Measurements from ENCODE around the gene GOSR2. TPM values are rescaled to one million over a fixed set of nuclear protein-coding genes. Genes with fewer than 3 reads are reported as not detected.
"Not testable (repeated sequence)": the region's sequence is repeated elsewhere in the genome, so short reads cannot be mapped to it uniquely, and the experiment has no call there.

Gene GOSR2
- total RNA-seq, 2 experiments from 2014 or later = 32.8 to 38.1 TPM

GRCh38 chr17:46977750-46978488 is 55.0 kb downstream of the GOSR2 start:
- Mint-ChIP-seq H3K27ac (no peak overlapping the region), H3K4me3 (peak overlapping the region; percentile 59), H3K4me1 (ENCODE audit: low read depth) (peaks cover 9% of the 10 kb centered on the region), H3K27me3 (ENCODE audit: low read depth) (peaks cover 36% of the 10 kb centered on the region), H3K36me3 (ENCODE audit: low read depth) (no peaks in the 10 kb centered on the region), H3K9me3 (no peaks in the 10 kb centered on the region)
- intact Hi-C loops (cut with micrococcal nuclease) = no loop called here
- CTCF ChIA-PET = interaction anchor here (0.6 to 1.0 kb wide), 3 partner anchors 24 to 150 kb away, joined by 3 to 4 read pairs (median 3); no protein-coding TSS in a partner anchor
- no peak for DNase-seq

GRCh38 chr17:46978489-46979146 is 55.7 kb downstream of the GOSR2 start:
- Mint-ChIP-seq H3K4me3 (peak overlapping the region; percentile 63), H3K9me3 (no peaks in the 10 kb centered on the region), H3K27me3 (ENCODE audit: low read depth) (peaks cover 36% of the 10 kb centered on the region), H3K27ac (no peak overlapping the region), H3K4me1 (ENCODE audit: low read depth) (peaks cover 9% of the 10 kb centered on the region), H3K36me3 (ENCODE audit: low read depth) (no peaks in the 10 kb centered on the region)
- CTCF ChIA-PET = interaction anchor here (0.6 to 1.0 kb wide), 2 partner anchors 23 to 151 kb away, joined by 3 to 4 read pairs; no protein-coding TSS in a partner anchor
- no peak for DNase-seq
- intact Hi-C loops (cut with micrococcal nuclease) = no loop called here

DNA sequence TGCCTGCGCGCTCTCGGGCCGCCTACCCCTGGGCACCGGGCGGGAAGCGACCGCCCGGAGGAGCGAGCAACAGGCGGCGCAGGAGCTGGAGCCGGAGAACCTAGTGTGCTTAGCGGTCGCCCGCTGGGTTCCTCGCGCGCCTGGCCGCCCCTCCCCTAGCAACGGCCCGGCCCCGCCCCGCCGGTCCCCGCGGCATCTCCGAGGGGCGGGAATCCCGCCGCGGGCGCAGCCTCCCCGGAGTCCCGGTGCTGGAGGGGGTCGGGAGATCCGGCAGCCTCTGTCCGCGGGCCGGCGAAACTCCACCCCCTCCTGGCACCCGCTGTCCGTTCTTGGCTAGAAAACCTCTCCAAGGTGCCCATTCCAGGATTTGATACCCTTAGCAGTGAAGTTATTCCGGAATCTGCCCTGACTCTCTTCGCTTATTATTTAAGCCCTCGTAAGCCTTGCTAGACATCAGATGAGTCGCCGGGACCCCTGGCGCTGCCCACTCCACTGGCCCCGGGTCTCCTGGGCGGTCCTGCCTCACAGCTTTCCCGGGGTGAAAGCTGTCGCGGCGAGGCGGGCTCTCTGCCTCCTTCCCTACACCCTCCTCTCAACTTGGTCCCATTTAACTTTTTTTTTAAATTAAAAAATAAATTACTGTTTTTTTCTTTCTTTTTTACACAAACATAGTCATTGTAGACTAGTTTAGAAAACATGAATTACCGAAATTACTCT is 56.3 kb downstream of the GOSR2 start, which contains the start of gene RPRML:
RPRML (minus strand) TSS at position 107 of the 717 bp plus-strand sequence. CDS start 246 bp downstream, outside the sequence.
- DNase-seq = peak; percentile 26
- Mint-ChIP-seq H3K36me3 (ENCODE audit: low read depth) (no peaks in the 10 kb centered on the region), H3K4me1 (ENCODE audit: low read depth) (peaks cover 9% of the 10 kb centered on the region), H3K27ac (no peak within 1 kb of the TSS), H3K4me3 (peak within 1 kb of the TSS; percentile 63), H3K27me3 (ENCODE audit: low read depth) (peaks cover 36% of the 10 kb centered on the region), H3K9me3 (no peaks in the 10 kb centered on the region)
- intact Hi-C loops (cut with micrococcal nuclease) = no loop called here
- CTCF ChIA-PET = no interaction called here

GRCh38 chr17:46982577-46982976 is 59.6 kb downstream of the GOSR2 start:
- Mint-ChIP-seq H3K27ac (no peak overlapping the region), H3K4me1 (ENCODE audit: low read depth) (peaks cover 9% of the 10 kb centered on the region), H3K4me3 (no peak overlapping the region), H3K36me3 (ENCODE audit: low read depth) (no peaks in the 10 kb centered on the region), H3K9me3 (no peaks in the 10 kb centered on the region), H3K27me3 (ENCODE audit: low read depth) (peaks cover 21% of the 10 kb centered on the region)
- DNase-seq = no peak
- CTCF ChIA-PET = no interaction called here
- intact Hi-C loops (cut with micrococcal nuclease) = no loop called here

- peaks cover 2% of the 10 kb centered on the region for H3K4me1 Mint-ChIP-seq (ENCODE audit: low read depth)
- peaks cover 14% of the 10 kb centered on the region for H3K27me3 Mint-ChIP-seq (ENCODE audit: low read depth)
- CTCF ChIA-PET = no interaction called here
- H3K27ac Mint-ChIP-seq = no peak overlapping the region
- DNase-seq = no peak
- intact Hi-C loops (cut with micrococcal nuclease) = no loop called here
- H3K4me3 Mint-ChIP-seq = no peak overlapping the region
- H3K9me3 Mint-ChIP-seq = no peaks in the 10 kb centered on the region
- H3K36me3 Mint-ChIP-seq (ENCODE audit: low read depth) = no peaks in the 10 kb centered on the region
These were observed 60.8 kb downstream of the GOSR2 start for GRCh38 chr17:46983782-46984181.

- H3K9me3 Mint-ChIP-seq = no peaks in the 10 kb centered on the region
- H3K4me3 Mint-ChIP-seq = no peak overlapping the region
- no peak overlapping the region for H3K27ac Mint-ChIP-seq
- intact Hi-C loops (cut with micrococcal nuclease) = no loop called here
- CTCF ChIA-PET = no interaction called here
- no peaks in the 10 kb centered on the region for H3K36me3 Mint-ChIP-seq (ENCODE audit: low read depth)
- peaks cover 14% of the 10 kb centered on the region for H3K27me3 Mint-ChIP-seq (ENCODE audit: low read depth)
- peaks cover 2% of the 10 kb centered on the region for H3K4me1 Mint-ChIP-seq (ENCODE audit: low read depth)
- DNase-seq = no peak
These were observed 61.4 kb downstream of the GOSR2 start for GRCh38 chr17:46984341-46984740.

- CTCF ChIA-PET = interaction anchor here (0.7 kb wide), 1 partner anchor 16 kb away, joined by 4 read pairs; no protein-coding TSS in a partner anchor
These were observed 61.9 kb downstream of the GOSR2 start for GRCh38 chr17:46984892-46985291.

DNA sequence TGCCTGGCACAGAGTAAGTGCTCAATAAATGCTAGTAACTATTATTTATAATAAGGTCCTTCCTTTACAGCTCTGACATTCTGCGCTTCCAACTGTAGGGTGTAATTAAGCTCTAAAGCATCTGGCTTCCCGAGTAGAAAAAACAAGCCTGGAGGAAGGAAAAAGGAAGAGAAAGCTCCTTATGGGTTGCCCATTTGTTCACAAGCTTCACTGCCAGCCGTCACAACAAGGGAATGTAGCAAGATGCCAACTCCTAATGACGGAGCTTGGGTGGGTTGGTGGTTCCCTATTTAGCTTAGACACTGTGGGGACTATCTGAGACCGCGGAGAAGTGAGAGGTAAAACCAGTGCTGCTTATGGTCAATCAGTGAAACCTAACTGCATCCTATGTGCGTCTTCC is 63.4 kb downstream of the GOSR2 start:
- intact Hi-C loops (cut with micrococcal nuclease) = no loop called here
- CTCF ChIA-PET = interaction anchor here (0.5 kb wide), 1 partner anchor 263 kb away, joined by 3 read pairs; no protein-coding TSS in a partner anchor

More at GRCh38 chr17:46984892-46985291, 61.9 kb downstream of the GOSR2 start:
- no peak overlapping the region for H3K4me3 Mint-ChIP-seq
- DNase-seq = no peak
- intact Hi-C loops (cut with micrococcal nuclease) = no loop called here
- no peak overlapping the region for H3K27ac Mint-ChIP-seq
- no peaks in the 10 kb centered on the region for H3K9me3 Mint-ChIP-seq
- H3K4me1 Mint-ChIP-seq (ENCODE audit: low read depth) = no peaks in the 10 kb centered on the region
- H3K36me3 Mint-ChIP-seq (ENCODE audit: low read depth) = no peaks in the 10 kb centered on the region
- peaks cover 12% of the 10 kb centered on the region for H3K27me3 Mint-ChIP-seq (ENCODE audit: low read depth)

GRCh38 chr17:46987927-46988326 is 65.0 kb downstream of the GOSR2 start:
- H3K4me3 Mint-ChIP-seq; H3K36me3 Mint-ChIP-seq (ENCODE audit: low read depth); intact Hi-C loops (cut with micrococcal nuclease); H3K4me1 Mint-ChIP-seq (ENCODE audit: low read depth); H3K27me3 Mint-ChIP-seq (ENCODE audit: low read depth); DNase-seq; H3K27ac Mint-ChIP-seq; H3K9me3 Mint-ChIP-seq; CTCF ChIA-PET: not testable (repeated sequence)

More for the DNA sequence above, 63.4 kb downstream of the GOSR2 start:
- no peaks in the 10 kb centered on the region for H3K4me1 Mint-ChIP-seq (ENCODE audit: low read depth)
- no peaks in the 10 kb centered on the region for H3K9me3 Mint-ChIP-seq
- peaks cover under 1% of the 10 kb centered on the region for H3K27me3 Mint-ChIP-seq (ENCODE audit: low read depth)
- no peak overlapping the region for H3K4me3 Mint-ChIP-seq
- no peaks in the 10 kb centered on the region for H3K36me3 Mint-ChIP-seq (ENCODE audit: low read depth)
- DNase-seq = no peak
- H3K27ac Mint-ChIP-seq = no peak overlapping the region

DNA sequence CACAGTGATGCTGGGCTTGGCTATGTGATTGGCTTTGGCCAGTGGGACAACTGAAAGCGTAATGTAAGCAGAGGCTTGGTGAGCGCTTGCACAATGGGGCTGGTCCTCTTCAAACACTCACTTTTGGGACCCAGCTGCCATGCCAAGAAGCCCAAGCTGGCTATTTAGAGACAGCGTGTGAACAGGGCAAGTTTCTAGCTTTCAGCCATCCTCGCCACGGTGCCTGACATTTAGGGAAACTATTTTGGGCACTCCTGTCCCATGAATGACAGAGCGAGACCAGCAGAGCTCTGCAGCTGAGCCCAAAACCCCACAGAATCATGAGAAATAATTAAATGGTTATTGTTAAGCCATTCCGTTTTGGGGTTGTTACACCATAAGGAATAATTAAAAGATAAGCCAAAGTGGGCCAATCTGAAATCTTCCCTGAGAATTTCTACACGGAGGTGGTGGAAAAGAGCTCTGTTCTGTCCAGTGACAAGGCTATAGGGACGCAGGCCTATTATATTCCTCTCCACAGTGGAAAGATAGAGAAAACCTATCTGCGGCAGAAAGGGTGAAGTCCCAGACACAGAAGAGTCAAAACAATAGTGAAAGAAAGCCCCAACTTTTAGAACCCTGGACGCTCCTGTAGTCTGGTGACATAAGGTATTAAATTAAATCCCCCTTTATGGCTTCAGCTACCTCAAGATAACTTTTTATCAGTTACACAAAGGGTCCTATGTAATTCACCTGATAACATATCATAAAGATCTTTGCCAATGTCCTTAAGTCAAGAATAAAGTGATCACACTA is 66.9 kb downstream of the GOSR2 start:
- CTCF ChIA-PET = interaction anchor here (1.1 kb wide), 1 partner anchor 147 kb away, joined by 4 read pairs; no protein-coding TSS in a partner anchor
- no peak for DNase-seq
- Mint-ChIP-seq H3K27ac (no peak overlapping the region), H3K27me3 (ENCODE audit: low read depth) (no peaks in the 10 kb centered on the region), H3K9me3 (no peaks in the 10 kb centered on the region), H3K4me1 (ENCODE audit: low read depth) (no peaks in the 10 kb centered on the region), H3K4me3 (no peak overlapping the region), H3K36me3 (ENCODE audit: low read depth) (no peaks in the 10 kb centered on the region)
- intact Hi-C loops (cut with micrococcal nuclease) = no loop called here

DNA sequence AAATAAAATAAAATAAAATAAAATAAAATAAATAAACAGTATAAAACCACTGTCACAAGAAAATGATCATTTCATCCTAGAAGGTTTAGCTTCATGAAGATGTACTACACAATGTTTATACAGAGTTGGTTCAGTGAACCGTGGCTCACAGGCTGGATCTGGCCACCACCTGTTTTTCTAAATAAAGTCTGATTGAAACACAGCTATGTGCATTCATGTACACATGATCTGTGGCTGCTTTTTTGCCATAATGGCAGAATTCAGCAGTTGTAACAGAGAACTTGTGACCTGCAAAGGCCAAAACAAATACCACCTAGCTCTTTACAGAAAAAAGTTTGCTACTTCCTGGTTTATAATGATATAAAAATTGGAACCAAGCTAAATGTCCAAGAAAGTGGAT is 68.7 kb downstream of the GOSR2 start:
- no peak for DNase-seq
- Mint-ChIP-seq H3K9me3 (no peaks in the 10 kb centered on the region), H3K4me3 (no peak overlapping the region), H3K4me1 (ENCODE audit: low read depth) (no peaks in the 10 kb centered on the region), H3K36me3 (ENCODE audit: low read depth) (no peaks in the 10 kb centered on the region), H3K27me3 (ENCODE audit: low read depth) (no peaks in the 10 kb centered on the region), H3K27ac (no peak overlapping the region)
- CTCF ChIA-PET = interaction anchor here (0.7 to 1.2 kb wide), 2 partner anchors 10 to 158 kb away, joined by 3 read pairs; no protein-coding TSS in a partner anchor
- intact Hi-C loops (cut with micrococcal nuclease) = no loop called here

Measured in activated naive CD4-positive, alpha-beta T cell treated with anti-CD3 and anti-CD28 coated beads for 36 hours (primary cell).